PC-9 (cell line): ENCODE data around the gene RHOBTB1.
"Not testable (repeated sequence)": the region's sequence is repeated elsewhere in the genome, so short reads cannot be mapped to it uniquely, and the experiment has no call there.

ENCODE experiments used
- EZH2 ChIP-seq: fragments of 200-600 bp; sonication (generic); IDR thresholded peaks from 2 replicates; pipeline ENCODE4 v1.8.0; 2017; ENCODE audit warnings: antibody characterized with exemption, low read depth
- TF ChIP-seq, protein P1 (sequence below): fragments of 200-600 bp; sonication (generic); conservative IDR thresholded peaks from 2 replicates; pipeline ENCODE4 v1.6.1; 2017; ENCODE audit warnings: mixed run types, antibody characterized with exemption, mild to moderate bottlenecking, moderate library complexity

GRCh38 chr10:60972181-60972580 is 28.2 kb upstream of the RHOBTB1 start:
- TF ChIP-seq, protein P1, sequence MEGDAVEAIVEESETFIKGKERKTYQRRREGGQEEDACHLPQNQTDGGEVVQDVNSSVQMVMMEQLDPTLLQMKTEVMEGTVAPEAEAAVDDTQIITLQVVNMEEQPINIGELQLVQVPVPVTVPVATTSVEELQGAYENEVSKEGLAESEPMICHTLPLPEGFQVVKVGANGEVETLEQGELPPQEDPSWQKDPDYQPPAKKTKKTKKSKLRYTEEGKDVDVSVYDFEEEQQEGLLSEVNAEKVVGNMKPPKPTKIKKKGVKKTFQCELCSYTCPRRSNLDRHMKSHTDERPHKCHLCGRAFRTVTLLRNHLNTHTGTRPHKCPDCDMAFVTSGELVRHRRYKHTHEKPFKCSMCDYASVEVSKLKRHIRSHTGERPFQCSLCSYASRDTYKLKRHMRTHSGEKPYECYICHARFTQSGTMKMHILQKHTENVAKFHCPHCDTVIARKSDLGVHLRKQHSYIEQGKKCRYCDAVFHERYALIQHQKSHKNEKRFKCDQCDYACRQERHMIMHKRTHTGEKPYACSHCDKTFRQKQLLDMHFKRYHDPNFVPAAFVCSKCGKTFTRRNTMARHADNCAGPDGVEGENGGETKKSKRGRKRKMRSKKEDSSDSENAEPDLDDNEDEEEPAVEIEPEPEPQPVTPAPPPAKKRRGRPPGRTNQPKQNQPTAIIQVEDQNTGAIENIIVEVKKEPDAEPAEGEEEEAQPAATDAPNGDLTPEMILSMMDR, result not testable (repeated sequence)
- TF ChIP-seq EZH2, result not testable (repeated sequence)
